GM23248 (cell line): ENCODE measurements around the gene PTCD2.

Experiments
- EZH2 ChIP-seq: fragments of 200-600 bp; sonication (generic); IDR thresholded peaks from 2 replicates; pipeline ENCODE4 v1.6.1; 2018; ENCODE audit warnings: antibody characterized with exemption, mild to moderate bottlenecking; ENCODE audit not compliant: insufficient read depth, poor library complexity, severe bottlenecking
- EZH2phosphoT487 ChIP-seq: fragments of 200-600 bp; sonication (generic); IDR thresholded peaks from 2 replicates; pipeline ENCODE4 v1.6.1; 2018; ENCODE audit warnings: antibody characterized with exemption, moderate library complexity, mild to moderate bottlenecking, low read depth; ENCODE audit not compliant: insufficient read depth

GRCh38 chr5:72408127-72408526 lies 88.0 kb downstream of the PTCD2 start:
- TF ChIP-seq EZH2 (no peak), EZH2phosphoT487 (no peak)
